Ishikawa (cell line): ENCODE data around the gene CBX1.

Experiments used
- CEBPB ChIP-seq: IDR thresholded peaks from 2 replicates; pipeline ENCODE4 v1.6.1; 2012
- CREB1 ChIP-seq: IDR thresholded peaks from 2 replicates; pipeline ENCODE4 v1.6.1; 2012; ENCODE audit warnings: low read depth
- EP300 ChIP-seq: IDR thresholded peaks from 2 replicates; pipeline ENCODE4 v1.6.1; 2012; ENCODE audit warnings: borderline replicate concordance
- FOXM1 ChIP-seq: IDR thresholded peaks from 2 replicates; pipeline ENCODE4 v1.6.1; 2012; ENCODE audit warnings: low read depth, borderline replicate concordance
- RAD21 ChIP-seq: IDR thresholded peaks from 2 replicates; pipeline ENCODE4 v1.6.1; 2012; ENCODE audit warnings: low read depth
- REST ChIP-seq: IDR thresholded peaks from 2 replicates; pipeline ENCODE4 v1.6.1; 2012; ENCODE audit warnings: low read depth, mild to moderate bottlenecking
- TAF1 ChIP-seq: IDR thresholded peaks from 2 replicates; pipeline ENCODE4 v1.6.1; 2012; ENCODE audit warnings: low read depth, mild to moderate bottlenecking
- TEAD4 ChIP-seq: IDR thresholded peaks from 2 replicates; pipeline ENCODE4 v1.6.1; 2012
- YY1 ChIP-seq: IDR thresholded peaks from 2 replicates; pipeline ENCODE4 v1.6.1; 2012; ENCODE audit warnings: low read depth

- TF ChIP-seq TAF1 = no peak
- TF ChIP-seq CREB1 = no peak
- TF ChIP-seq REST = no peak
- no peak for TF ChIP-seq RAD21
- TF ChIP-seq CEBPB = no peak
- TF ChIP-seq EP300 = no peak
- TF ChIP-seq TEAD4 = no peak
- no peak for TF ChIP-seq YY1
- no peak for TF ChIP-seq FOXM1
These were observed 79.3 kb downstream of the CBX1 start for GRCh38 chr17:48021934-48022333.
